SH-SY5Y (cell line): ENCODE results near the gene OPA3.

Source experiments
- GATA2 ChIP-seq: IDR thresholded peaks from 2 replicates; pipeline ENCODE4 v1.6.1; 2011; ENCODE audit warnings: mild to moderate bottlenecking, low read depth, low read length
- GATA3 ChIP-seq: IDR thresholded peaks from 2 replicates; pipeline ENCODE4 v1.6.1; 2011; ENCODE audit warnings: low read depth, mild to moderate bottlenecking, low read length, moderate library complexity

DNA sequence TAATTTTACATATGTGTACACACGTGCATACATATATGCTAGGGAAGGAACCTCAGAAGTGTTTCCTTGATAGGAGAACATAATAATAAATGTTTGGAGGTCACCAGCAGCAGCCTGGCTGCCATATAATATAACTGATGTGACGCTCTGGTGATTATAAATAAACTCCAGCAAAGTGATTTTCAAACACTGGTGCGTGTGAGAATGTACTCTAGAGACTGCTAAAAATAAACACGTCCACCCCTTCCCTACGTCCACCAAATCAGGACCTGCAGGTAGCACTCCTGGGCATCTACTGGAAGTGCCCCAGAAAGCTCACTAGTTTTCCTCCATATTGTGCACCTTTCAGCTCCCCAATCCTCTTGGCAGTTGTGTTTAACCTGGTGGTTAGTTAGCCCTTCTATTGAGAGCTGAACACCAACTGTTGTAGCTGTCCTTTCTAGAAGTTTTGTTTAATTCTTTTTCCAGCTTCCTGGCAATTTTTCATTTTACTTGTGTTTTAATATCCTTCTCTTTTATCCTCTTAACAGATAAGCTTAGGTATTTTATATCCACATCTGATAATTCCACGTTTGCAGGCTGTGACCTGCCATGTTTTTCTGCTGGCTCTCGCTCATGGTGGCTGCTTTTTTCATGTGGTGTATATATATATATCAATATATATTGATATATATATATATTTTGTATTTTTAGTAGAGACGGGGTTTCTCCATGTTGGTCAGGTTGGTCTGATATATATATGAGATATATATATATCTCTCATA lies 13.0 kb downstream of the OPA3 start:
- TF ChIP-seq GATA2 = no peak
- no peak for TF ChIP-seq GATA3
